G401.6 (cell line): ENCODE results near the gene REG1B.

ENCODE experiments used
- FAIRE-seq: peaks from 2 replicates; lab custom pipeline; 2012; peaks lifted over from hg19 to GRCh38; lab: Jason Lieb, UNC

REG1B gene, protein sequence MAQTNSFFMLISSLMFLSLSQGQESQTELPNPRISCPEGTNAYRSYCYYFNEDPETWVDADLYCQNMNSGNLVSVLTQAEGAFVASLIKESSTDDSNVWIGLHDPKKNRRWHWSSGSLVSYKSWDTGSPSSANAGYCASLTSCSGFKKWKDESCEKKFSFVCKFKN

DNA sequence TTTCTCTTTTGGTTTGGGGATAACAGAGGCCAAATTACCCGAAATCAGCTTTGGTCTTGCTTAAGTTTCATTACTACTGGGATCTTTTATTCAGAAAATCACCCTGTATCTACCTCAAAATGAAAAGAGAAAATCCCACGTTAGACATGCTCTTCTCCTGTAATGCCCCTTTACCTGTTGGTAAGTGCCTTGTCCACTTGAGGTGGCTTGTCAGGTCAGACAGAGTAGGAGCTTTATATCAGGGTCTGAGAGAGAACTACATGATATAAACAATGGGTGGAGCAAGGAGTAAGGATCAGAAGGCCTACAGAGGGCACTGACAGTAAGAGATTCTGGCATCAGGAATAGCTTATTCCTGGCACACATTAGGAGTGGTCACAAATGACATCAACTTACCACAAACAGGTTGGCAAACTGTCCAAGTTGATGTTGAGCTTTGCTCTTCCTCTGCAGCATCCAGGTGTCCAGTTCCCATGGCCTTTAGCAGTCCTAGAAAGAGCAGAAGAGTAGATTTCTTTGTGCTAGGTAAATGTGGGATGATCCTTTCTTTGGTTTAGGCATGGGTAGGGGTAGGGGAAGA lies at the start of gene REG1B:
Gene REG1B, minus strand, starts transcription at position 209 of the 580 bp plus-strand sequence. CDS start 381 bp downstream, outside the sequence.
- FAIRE-seq = no peak

DNA sequence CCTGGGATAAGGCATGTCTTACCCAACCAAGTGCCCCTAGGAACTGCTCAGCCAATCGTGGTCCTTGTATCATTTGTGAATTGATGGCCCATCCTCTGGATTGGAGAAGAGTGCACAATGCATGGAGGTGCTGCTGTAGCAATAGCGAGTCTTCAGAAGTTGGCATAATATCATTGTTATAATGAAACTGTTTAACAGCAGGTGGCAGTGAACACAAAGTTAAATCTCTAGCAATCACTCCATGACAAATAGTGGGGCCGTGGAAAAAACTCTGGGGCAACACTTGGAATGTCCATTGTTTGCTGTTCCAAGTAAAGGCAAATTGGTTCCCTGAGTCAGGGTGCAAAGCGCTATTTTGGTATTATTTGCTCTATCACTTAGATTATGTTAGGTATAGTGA lies 43.9 kb upstream of the REG1B start:
- FAIRE-seq = no peak

DNA sequence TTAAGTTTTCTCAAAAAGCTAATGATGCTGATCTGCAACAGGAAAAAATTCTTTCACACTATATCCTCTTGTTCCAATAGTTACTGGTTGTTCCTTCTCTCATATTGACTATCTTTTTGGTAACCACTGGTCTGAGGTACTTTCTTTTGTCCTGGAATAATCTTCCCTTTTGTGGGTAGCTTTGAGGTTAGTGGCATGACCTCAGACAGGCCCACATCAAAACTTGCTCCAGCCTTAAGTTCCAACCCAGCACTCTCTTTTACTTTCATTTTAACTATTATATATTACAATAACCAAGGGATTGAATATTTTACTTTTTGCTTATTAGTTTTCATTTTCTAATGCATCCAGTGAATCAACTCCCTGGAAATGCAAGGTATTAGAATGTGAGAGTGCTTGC lies 42.0 kb upstream of the REG1B start:
- FAIRE-seq = no peak

DNA sequence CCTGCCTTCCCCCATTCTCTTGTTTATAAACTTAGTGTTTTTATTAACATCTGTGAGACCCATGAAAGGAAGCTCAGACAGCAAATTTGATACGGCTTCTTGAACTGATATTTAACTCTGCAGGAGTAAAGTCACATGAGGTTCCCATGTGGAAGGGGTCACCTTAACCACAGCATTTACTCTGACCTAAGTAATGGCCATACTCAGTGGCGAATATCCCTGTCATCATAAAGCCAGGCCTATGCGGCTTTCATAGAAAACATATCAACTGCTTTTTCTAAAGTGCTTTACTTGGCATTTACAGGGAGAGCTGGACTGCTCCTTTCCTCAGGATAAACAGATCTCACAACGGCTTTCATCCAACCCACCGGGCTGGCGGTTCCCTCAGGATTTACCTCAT lies 41.5 kb upstream of the REG1B start:
- FAIRE-seq = no peak

DNA sequence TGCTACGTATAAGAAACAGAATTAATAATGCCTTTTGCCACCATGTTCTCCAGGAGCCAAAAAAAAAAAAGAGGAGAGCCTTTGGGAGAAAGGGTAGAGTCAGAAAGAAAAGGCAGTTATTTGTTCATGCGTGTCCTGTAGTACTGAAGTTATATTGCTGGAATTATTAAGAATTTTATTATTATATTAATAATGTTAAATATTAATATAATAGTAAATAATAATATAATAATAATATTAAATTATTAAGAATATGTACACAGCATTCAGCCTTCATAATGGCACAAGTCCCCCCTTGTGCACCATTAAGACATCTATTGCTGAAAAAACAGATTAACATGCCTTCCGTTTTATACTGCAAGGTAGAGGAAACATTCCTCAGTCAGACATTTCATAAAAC lies 40.6 kb upstream of the REG1B start:
- no peak for FAIRE-seq

DNA sequence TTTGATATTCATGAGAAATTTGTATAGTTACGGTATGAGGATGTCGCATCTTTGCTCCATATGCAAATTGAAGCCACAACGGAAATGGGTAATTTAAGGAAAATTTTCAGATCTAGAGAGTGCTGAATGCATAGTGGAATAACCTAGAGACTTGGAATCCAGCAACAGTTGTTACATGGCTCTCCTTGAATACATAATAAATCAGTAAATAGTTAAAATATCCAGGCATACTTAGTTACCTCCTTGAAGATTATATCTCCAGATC lies 37.9 kb upstream of the REG1B start:
- FAIRE-seq = no peak

DNA sequence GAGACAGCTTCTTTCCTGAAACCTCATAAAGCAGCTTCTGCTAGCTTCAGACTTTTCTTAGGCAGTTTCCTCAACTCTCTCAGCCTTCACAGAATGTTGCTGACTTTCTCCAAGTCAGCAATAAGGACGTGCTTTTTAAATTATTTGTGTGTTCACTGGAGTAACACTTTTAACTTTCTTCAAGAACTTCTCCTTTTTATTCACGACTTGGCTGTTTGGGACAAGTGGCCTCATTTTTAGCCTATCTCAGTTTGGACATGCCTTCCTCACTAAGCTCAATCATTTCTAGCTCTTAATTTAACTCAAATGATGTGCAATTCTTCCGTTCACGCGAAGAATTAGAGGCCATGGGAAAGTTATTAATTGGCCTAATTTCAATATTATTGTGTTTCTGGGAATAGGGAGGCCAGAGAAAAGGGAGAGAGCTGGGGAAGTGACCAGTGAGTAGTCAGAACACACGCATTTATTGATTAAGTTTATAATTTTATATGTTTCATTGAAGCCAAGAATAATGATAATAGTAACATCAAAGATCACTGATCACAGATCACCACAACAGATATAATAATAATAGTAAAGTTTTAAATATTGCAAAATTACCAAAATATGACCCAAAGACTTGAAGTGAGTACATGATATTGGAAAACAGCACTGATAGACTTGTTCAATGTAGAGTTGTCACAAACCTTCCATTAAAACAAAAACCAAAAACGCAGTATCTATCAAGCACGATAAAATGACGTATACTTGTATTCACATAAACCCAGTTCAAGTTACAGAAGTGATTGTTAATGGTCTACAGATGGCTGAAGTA lies 37.3 kb upstream of the REG1B start:
- FAIRE-seq = no peak

DNA sequence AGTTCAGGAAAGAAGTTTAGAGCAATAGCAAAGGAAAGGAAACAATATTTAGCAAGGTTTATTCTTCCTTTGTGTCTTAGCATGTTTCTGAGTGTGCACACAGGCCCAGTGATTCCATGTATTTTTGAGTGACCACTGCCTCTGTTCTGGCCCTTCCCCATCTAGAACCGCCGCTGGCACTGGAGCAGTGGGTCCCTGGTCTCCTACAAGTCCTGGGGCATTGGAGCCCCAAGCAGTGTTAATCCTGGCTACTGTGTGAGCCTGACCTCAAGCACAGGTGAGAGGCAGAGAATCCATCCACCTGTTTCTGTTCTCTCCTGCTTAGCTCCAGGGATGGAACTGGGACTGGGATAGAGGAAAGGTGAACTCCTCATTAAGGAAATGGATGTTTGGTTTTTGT lies 34.9 kb upstream of the REG1B start:
- no peak for FAIRE-seq

DNA sequence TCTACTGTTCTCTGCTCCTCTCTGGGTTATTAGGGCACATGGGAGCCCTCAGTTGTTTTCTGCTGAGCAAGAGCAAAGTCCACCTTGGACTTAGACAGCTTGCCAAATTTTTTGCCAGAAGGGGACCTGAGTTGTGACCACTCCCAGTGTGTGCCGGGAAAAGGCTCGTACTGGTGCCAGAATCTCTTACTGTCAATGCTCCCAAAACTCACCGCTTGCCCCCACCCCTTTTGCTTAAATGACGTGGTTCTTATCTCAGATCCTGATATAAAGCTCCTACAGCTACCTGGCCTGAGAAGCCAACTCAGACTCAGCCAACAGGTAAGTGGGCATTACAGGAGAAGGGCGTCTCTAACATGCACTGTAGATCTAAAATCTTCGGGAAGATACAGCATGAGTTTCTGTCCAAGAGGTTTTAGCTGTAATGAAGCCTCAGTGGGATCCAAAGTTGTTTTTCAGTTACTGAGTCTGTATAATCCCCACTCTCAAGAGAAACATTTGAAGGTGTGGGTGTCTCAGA lies 32.5 kb upstream of the REG1B start, which contains the start of gene REG1A:
Gene REG1A, plus strand, starts transcription at position 295 of the 520 bp plus-strand sequence. CDS start 374 bp downstream, outside the sequence.
- FAIRE-seq = no peak

DNA sequence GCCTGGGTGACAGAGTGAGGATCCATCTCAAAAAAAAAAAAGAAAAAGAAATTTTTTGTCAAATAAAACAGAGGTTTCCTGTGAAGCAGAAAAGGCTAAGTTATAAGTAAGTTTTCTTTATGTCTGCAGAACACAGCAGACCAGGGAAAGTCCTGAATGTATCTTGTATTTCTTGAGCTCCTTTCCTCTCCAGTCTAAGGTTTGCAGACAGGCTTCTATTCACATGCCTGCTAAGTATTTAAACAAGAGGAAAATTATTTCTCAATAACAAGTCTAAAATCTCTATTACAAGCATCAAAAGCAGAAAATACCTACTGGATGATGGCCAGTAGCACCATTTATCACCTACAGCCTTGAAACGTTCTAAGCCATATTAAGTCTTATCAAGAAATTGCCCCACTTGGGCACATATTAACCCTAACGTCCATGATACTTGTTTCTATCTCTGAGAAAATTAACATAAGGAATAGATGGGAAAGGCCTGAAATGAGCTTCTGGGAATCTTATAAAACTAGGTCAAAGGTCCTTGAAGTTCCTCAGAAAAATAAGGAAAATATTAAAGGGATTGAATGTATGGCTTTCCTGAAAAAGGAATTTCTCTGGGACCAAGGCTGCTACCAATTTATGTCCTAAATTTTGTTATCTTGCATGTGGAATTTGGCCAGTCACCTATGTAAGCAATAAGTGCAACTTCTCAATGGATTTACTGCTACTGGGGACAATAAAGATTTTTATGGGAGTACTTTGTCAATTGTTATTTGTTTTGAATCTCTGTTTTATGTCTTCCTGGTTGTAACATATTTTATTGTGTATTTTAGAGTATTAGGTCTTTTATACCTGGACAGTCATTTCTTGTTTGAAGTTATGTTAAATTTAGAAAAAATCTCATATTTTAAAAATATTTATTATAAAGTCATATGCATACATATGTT lies 29.5 kb upstream of the REG1B start:
- FAIRE-seq = no peak

DNA sequence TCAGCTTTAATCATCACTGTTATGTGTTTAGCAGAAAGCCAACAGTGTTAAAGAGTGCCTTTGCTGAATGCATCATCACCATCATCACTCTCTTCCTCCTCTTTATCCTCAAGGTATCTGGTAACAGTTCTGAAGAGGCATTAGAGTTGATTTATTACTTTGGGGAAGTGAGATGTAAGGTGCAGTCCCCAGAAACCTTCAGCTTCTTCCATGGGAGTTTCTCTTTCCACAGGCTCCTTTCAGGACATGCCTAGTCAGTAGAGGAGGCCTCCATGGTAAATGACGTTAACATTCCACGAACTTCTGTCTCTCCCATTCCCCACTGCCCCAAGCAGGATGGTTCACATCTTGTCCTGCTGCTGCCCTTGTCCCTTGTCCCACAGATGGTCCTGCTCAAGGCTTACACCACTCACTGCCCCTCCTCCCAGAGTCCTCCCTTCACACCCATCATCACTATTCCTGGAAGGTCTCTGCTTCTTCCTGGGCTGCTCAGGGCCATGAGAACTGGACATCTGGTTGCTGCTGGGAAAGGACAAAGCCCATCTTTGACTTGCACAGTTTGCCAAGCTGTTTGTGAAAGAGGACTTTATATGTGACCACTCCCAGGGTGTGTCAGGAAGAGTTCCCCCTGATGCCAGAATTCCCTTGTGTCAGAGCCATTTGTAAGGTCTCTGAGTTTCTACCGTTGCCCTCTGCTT lies 27.2 kb upstream of the REG1B start:
- no peak for FAIRE-seq

DNA sequence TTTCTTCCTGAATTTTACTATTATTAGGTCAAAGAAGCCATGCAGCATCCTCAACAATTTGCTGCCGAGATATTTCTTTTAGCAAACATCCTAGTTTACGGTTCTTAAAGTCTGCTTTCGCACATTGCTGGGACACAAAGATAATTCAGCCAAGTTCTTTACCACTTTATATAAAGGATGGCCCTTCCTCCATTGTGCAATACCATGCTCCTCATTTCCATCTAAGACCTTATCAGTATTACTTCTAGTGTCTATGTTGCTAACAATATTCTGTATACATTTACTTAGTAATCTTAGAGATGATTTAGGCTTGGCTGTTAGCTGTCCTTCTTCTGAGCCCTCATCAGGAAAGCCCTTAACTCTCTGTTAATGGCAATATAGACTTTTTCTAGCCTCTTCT lies 24.5 kb upstream of the REG1B start:
- no peak for FAIRE-seq

DNA sequence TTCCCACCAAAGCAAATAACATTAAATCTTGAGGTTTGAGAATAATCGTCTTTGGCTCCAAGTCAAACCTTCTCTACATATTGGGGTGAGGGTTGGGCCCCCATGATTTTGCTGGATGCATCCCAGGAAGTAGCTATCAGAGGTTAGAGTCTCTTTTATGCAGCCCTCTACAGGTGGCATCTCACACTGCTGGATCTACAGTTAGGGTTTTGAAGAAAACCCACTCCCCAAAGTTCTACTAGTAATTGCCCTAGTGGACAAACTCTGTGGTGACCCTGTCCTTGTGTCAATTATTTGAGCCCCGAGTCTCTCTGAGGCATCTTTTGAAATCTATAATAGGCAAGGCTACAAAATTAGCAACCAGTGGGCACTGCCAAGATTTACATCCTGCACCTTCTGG lies 17.5 kb upstream of the REG1B start:
- no peak for FAIRE-seq

DNA sequence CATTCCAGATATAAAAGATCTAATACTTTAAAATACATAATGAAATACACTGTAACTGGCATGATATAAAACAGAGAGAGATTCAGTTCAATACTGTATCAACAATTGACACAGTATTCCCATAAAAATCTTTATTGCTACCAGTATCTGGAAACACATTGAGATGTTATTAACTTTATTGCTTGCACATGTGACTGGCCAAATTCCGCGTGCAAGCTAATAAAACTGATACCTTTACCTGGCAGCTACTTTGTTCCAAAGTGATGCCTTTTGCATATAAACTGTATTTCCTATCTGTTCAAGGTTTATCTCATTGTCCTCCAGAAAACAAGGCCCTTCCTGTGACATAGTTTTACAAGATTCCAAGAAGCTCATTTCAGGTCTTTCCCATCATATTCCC lies 15.4 kb upstream of the REG1B start:
- FAIRE-seq = no peak

DNA sequence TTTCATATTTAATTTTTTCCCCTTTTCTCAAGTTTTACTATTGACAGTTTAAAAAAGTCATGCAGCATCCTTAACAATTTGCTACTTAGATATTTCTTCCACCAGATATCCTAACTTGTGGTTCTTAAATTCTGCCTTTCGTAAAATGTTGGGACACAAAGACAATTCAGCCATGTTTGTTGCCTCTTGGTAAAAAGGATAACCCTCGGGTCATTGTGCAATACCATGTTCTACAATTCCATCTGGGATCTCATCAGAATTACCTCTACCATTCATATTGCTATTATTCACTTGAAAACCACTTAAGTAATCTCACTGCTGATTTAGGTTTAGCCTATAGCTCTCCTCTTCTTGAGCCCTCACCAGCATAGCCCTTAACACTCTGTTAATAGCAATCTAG lies 13.2 kb upstream of the REG1B start:
- FAIRE-seq = no peak

DNA sequence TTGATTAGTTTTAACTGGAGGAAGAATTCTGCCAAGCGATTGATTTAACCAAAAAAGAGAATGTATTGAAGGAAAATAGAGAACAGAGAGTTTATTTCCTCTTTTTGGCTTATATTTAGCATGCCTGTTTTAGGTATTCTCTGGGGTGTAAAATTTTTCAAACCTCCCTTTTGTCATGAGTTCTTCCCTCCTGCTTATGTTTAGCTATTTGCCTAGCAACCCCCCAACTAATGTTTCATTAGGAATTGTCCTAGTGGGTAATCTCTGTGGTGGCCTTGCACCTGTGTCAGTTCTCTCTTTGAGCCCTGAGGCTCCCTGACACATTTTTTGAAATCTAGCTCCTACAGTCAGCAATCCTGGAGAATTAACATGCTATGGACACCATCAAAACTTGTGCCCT lies 12.5 kb upstream of the REG1B start:
- no peak for FAIRE-seq

DNA sequence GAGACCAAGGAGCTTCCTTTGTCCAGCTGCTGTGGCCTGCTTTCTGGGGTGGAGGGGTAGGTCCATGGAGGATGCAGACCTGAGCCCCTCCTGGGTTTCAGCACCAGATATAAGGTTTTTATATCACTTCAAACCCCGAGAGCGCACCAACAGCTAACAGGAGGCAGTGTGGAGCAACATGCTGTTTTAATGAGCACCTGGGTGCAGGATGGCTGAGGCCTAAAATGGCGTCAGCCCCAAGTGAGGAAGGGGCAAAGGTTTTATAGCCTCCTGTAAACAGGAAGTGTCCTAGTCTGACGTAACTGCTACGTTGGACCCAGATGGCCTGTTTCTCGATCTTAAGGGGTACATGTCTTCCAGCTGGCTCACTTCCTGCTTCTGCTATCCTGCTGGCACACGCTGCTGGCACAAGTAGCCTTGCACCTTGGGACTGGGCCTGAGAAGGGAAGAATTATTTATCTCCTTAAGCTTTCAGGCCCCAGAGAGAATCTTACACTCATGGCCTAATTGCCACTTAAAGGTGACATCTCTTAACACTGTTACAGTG lies 11.4 kb upstream of the REG1B start:
- FAIRE-seq = no peak

DNA sequence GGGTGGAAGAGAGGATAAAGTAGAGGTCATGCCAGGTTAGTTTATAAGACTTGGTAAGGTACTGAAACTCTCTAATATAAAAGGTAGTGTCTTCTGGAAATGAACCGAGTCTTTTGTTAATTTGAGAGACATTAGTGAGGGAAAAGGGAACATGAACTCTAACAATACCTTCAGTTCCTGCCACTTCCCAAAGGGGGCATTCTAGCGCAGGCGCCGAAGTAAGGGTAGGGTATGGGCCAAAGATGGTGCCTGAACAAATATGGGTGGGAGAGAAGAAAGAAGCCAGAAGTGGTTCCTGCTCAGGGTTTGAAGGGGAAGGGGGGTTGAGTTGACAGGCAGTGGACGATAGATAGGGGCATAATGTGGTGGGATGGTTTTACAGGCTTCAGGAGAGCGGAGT lies 10.1 kb upstream of the REG1B start:
- FAIRE-seq = no peak

DNA sequence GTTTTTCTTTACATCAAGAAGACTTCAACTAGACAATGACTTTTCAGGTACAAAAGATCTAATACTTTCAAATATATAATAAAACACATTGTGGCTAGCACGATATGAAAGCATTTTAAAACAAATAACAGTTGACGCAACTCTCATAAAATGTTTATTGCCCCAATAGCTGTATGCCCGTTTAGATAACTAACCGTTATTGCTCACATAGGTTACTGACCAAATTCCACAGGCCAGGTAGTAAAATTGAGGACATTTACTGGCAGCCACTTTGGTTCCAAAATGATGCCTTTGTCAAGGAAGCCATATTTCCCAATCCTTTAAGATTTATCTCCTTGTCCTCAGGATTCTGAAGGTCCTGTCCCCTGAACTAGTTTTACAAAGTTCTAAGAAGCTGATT lies 2.9 kb upstream of the REG1B start:
- FAIRE-seq = no peak

DNA sequence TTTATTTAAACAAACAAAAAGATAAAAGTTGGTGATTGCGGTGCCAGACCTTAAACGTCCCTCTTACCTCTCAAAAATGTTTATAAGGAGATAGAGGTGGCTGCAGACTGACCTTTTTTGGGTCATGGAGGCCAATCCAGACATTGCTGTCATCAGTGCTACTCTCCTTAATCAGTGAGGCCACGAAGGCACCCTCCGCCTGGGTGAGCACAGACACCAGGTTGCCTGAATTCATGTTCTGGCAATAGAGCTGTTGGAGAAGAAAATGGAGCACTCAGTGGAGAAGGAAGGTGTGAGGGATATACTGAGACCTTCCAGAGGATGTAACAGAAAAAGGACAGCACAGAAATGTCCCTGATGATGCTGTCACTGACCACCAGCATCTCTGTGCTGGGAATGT lies 1.5 kb downstream of the REG1B start:
- no peak for FAIRE-seq

DNA sequence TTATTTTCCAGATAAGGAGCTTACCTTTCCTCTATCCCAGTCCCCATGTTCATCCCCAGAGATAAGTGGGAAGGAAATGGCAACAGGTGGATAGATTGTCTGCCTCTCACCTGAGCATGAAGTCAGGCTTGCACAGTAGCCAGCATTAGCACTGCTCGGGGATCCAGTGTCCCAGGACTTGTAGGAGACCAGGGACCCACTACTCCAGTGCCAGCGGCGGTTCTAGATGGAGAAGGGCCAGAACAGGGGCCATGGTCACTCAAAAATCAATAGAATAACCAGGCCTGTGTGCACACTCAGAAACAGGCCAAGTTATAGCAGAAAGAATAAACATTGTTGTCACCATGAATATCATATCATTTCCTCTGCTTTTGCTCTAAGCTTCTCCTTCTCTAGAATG lies 2.4 kb downstream of the REG1B start:
- no peak for FAIRE-seq
